OCI-LY3 (cell line): ENCODE data around the gene TTLL11.

Experiments used
- EZH2phosphoT487 ChIP-seq: fragments of 200-600 bp; shearing (Covaris generic); IDR thresholded peaks from 2 replicates; pipeline ENCODE4 v1.6.1; 2018; ENCODE audit warnings: antibody characterized with exemption, mixed run types, low read depth
- TF ChIP-seq, protein P1 (sequence below): fragments of 200-600, 300-600 bp; sonication (generic); IDR thresholded peaks from 2 replicates; pipeline ENCODE4 v1.5.1; 2014; ENCODE audit warnings: antibody characterized with exemption, low read length, low read depth

DNA sequence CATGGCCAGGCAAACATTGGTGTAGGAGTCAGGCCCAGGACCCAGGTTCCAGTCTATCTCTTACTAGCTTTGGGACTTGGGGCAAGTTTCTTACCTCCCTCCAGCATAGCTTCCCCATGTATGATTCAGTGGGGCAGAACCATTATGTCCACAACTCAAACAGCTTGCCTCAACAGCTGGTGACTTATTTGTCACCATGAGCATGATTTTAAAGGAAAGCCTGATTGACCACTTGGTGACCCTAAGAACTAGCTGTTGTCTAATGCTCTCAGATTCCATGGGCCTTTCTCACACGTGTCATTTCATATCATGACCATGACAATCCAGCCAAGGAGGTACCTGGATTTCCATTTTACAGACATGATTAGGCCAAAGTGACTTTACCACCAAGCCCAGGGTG lies 126.4 kb downstream of the TTLL11 start:
- TF ChIP-seq, protein P1, sequence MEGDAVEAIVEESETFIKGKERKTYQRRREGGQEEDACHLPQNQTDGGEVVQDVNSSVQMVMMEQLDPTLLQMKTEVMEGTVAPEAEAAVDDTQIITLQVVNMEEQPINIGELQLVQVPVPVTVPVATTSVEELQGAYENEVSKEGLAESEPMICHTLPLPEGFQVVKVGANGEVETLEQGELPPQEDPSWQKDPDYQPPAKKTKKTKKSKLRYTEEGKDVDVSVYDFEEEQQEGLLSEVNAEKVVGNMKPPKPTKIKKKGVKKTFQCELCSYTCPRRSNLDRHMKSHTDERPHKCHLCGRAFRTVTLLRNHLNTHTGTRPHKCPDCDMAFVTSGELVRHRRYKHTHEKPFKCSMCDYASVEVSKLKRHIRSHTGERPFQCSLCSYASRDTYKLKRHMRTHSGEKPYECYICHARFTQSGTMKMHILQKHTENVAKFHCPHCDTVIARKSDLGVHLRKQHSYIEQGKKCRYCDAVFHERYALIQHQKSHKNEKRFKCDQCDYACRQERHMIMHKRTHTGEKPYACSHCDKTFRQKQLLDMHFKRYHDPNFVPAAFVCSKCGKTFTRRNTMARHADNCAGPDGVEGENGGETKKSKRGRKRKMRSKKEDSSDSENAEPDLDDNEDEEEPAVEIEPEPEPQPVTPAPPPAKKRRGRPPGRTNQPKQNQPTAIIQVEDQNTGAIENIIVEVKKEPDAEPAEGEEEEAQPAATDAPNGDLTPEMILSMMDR: no peak
- no peak for TF ChIP-seq EZH2phosphoT487
